KOPT-K1 (cell line): ENCODE measurements around the gene C8G.

Experiments used
- H3K27ac ChIP-seq: fragments of 200-600 bp; sonication (generic); 2 replicates; pipeline ENCODE4 v1.5.1; 2016; ENCODE audit warnings: antibody characterized with exemption, mild to moderate bottlenecking, low read depth, low read length; ENCODE audit not compliant: poor library complexity, severe bottlenecking
- H3K36me3 ChIP-seq: fragments of 200-600 bp; sonication (generic); 2 replicates; pipeline ENCODE4 v1.5.1; 2017; ENCODE audit warnings: antibody characterized with exemption, mild to moderate bottlenecking, low read length, moderate library complexity; ENCODE audit not compliant: insufficient read depth
- H3K9me3 ChIP-seq: fragments of 200-600 bp; sonication (generic); 2 replicates; pipeline ENCODE4 v1.5.1; 2017; ENCODE audit warnings: antibody characterized with exemption, low read length, mild to moderate bottlenecking; ENCODE audit not compliant: insufficient read depth, poor library complexity, severe bottlenecking

C8G gene

DNA sequence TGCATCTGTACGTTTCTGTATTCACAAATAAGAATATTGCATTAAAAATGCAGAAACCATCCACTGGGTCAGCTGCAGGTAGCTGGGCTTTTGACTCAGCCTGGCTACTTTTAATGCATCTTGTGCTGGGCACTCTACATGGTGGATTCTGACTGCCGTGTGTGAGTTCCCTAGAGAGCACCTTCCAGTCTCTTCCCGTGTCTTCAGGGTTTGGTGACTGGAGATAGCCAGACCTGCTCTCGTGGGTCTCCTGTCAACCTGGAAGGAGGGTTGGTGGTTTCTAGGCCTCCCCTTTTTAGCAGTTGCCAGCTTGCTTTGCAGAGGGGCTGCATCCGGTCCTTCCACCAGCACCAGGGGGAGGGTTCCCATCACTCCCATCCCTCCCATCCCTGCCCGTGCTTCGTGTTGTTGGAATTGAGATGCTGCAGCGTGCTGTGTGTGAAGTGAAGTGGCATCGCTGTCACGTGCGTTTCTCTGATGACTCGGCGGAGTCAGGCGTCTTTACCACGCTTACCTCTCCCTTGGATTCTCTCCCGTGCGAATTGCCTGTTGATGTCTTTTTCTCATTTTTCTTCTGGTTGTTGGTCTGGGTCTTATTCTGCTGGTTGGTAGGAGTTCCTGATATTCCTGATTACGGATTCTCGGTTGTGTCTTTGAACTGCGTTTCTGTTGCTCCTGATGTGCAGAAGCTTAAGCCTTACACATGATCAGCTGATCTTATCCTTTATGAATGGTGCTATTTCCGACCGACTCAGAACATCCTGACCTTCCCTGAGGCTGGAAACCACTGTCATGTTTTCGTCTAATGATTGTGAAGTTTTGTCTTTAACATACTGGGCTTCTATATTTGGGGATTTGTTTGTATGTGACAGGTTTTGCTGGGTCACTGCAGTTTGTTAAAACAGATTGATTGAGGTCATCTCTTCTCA lies 17.4 kb upstream of the C8G start:
- Histone ChIP-seq H3K36me3 (peaks cover 74% of the 10 kb centered on the region), H3K27ac (no peak overlapping the region), H3K9me3 (no peaks in the 10 kb centered on the region)

DNA sequence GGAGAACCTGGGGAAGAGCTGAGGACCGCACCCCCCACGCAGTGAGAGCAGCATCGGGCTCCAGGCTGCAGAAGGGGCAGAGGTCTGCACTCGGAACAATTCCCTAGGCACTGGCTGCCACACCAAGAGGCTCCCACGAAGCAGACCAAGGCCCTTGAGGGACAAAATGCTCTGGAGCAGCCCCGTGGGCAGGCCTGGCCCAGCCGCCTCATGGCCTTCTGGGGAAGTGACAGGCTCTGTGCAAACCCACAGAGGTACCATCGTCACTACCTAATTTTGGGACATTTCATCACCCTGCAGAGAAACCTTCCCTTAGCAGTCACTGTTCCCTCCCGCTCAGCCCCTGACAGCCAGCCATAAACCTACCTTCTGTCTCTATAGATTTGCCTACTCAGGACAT lies 16.5 kb upstream of the C8G start:
- Histone ChIP-seq H3K27ac (no peak overlapping the region), H3K9me3 (no peaks in the 10 kb centered on the region), H3K36me3 (peaks cover 74% of the 10 kb centered on the region)

DNA sequence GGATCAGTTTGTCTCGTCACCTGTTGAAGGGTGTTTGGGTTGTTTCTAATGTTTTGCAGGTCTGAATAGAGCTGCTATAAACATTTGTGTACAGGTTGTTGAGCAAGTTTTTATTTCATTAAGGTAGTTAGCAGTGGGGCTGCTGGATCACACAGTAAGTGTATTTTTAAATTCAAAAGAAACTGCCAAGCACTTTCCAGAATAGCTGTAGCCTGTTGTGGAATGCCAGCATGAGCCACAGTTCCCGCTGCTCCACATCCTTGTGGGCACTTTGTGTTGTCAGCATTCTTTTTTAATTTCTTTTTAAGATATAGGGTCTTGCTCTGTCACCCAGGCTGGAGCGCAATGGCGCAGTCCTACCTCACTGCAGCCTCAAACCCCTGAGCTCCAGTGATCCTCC lies 15.0 kb upstream of the C8G start:
- no peak overlapping the region for H3K27ac ChIP-seq
- H3K9me3 ChIP-seq: no peaks in the 10 kb centered on the region
- peaks cover 73% of the 10 kb centered on the region for H3K36me3 ChIP-seq

DNA sequence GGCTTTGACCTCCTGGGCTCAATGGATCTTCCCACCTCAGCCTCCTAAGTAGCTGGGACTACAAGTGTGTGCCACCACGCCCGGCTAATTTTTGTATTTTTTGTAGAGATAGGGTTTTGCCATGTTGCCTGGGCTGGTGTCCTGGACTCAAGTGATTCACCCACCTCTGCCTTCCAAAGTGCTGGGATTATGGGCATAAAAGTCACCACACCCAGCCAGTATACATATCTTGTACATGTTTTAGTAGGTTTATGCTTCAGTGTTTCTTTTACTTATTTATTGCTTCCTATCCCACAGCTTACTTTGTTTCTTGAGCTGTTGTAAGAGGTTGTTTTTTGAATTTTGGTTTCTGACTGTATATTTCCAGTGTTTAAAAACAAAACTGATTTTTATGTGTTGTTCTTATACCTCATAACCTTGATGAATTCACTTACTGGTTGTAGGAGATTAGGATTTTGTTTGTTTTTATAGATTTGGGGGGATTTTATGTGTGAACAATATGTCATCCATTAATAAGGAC lies 13.4 kb upstream of the C8G start:
- Histone ChIP-seq H3K9me3 (no peaks in the 10 kb centered on the region), H3K27ac (no peak overlapping the region), H3K36me3 (peaks cover 60% of the 10 kb centered on the region)

- no peaks in the 10 kb centered on the region for H3K9me3 ChIP-seq
- H3K36me3 ChIP-seq: peaks cover 50% of the 10 kb centered on the region; the same call in 1 of the 2 replicates
- no peak overlapping the region for H3K27ac ChIP-seq
Measured at GRCh38 chr9:136934277-136934676, 10.8 kb upstream of the C8G start.

GRCh38 chr9:136935651-136936050 lies 9.4 kb upstream of the C8G start:
- H3K9me3 ChIP-seq: no peaks in the 10 kb centered on the region
- no peak overlapping the region for H3K27ac ChIP-seq
- peaks cover 53% of the 10 kb centered on the region; the same call in 1 of the 2 replicates for H3K36me3 ChIP-seq

GRCh38 chr9:136936645-136937170 lies 8.3 kb upstream of the C8G start:
- Histone ChIP-seq H3K9me3 (no peaks in the 10 kb centered on the region), H3K36me3 (peaks cover 63% of the 10 kb centered on the region; the same call in 1 of the 2 replicates), H3K27ac (no peak overlapping the region)

- Histone ChIP-seq H3K27ac (no peak overlapping the region), H3K36me3 (peaks cover 70% of the 10 kb centered on the region; the same call in 1 of the 2 replicates), H3K9me3 (no peaks in the 10 kb centered on the region)
Measured at GRCh38 chr9:136937186-136938001, 7.6 kb upstream of the C8G start.

DNA sequence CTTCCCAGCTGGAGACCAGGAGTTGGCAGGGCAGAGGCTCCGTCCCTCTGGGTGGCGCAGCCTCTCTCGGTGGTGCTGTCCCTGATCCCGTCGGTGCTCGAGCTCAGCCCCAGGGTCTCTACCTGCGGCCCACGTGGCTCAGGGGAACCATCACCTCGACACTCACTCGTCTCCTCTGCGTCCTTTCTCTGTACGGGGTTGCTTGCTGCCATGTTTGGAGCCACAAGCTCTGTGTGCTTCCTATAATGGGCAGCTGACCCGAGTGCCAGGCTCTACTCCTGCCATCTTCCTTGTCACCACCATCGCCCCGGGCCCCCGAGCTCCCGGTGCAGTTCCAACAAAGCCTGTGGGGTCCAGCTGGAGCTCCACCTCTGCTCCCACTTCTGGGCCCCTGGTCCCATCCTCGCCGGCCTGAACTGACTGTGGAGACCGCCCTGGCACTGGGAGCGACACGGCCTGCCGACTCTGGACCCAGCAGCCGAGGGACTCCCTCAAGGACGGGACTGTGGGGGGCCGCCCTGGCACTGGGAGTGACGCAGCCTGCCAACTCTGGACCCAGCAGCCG lies 5.5 kb upstream of the C8G start:
- H3K9me3 ChIP-seq: no peaks in the 10 kb centered on the region
- peaks cover 54% of the 10 kb centered on the region; the same call in 1 of the 2 replicates for H3K36me3 ChIP-seq
- no peak overlapping the region for H3K27ac ChIP-seq

DNA sequence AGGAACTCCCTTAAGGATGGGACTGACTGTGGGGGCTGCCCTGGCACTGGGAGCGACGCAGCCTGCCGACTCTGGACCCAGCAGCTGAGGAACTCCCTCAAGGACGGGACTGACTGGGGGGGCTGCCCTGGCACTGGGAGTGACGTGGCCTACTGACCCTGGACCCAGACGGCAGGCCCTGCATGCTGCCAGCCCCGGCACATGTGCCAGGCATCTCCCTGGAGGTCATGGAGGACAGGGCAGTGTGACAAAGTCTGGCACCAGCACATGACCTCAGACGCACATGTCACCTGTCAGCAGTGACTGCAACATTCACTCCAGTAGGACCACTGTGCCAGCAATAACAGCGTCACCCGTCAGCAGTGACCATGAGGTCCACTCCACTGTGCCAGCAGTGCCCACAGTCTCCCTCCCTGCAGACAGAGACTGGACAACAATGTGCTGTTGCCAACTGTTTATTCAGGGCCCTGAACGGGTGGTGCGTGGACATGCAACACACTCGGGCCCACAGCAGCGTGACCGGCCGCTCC lies 5.0 kb upstream of the C8G start:
- peaks cover 54% of the 10 kb centered on the region; the same call in 1 of the 2 replicates for H3K36me3 ChIP-seq
- no peaks in the 10 kb centered on the region for H3K9me3 ChIP-seq
- H3K27ac ChIP-seq: no peak overlapping the region

- Histone ChIP-seq H3K36me3 (peaks cover 54% of the 10 kb centered on the region; the same call in 1 of the 2 replicates), H3K27ac (no peak overlapping the region), H3K9me3 (no peaks in the 10 kb centered on the region)
Measured at GRCh38 chr9:136940526-136941230, 4.4 kb upstream of the C8G start.

GRCh38 chr9:136941231-136942111 lies 3.6 kb upstream of the C8G start:
- Histone ChIP-seq H3K36me3 (peaks cover 52% of the 10 kb centered on the region; the same call in 1 of the 2 replicates), H3K27ac (no peak overlapping the region), H3K9me3 (no peaks in the 10 kb centered on the region)
